GM19372 (cell line): ENCODE results near the gene ASF1A.

Source experiments
- ATAC-seq: cut with Tn5 transposase; IDR thresholded peaks from one replicate; pipeline ENCODE4 v1.9.1; 2021; ENCODE audit warnings: mild to moderate bottlenecking, low read depth, moderate library complexity; ENCODE audit not compliant: unreplicated experiment

ASF1A gene

DNA sequence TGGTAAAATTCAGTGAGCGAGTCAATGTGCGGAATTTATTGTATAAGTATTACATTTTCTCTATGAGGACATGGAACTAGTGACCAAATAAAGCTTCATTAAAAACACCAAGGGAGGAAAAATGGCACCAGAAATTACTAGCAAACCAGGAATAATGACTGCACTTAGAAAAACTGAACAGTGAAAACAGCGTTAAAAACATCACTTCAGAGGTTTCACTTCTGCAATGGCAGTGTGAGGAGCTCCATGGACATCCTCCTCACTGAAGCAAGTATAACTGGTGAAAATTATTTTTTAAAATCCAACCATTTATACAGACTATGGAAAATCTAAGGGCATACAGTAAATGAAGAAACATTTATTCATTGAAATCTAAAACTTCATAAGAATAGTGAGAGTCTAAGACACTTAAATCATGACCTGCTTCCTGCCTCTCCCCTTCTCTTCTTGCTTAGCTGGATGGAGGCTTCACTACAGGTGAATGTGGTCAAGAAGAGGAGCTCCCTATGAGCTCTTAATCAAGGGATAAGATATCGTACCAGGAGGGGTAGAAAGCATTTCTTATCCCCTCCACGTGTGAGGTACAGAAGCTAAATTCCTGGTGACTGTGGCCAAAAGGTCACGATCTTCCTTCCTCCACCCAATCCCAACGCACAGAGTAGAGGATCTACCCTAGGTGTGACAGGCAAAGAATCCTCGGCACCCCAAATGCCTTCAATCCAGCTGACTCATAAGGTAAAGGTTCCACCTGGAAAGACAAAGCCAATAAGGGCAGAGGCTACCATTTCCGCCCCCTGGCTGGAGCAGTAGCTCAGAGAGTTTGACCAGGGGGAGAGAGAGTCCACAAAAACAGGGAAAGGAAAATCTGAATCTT lies 12.3 kb upstream of the ASF1A start:
- ATAC-seq = peak; percentile 83

GRCh38 chr6:118882314-118882905 lies 11.5 kb upstream of the ASF1A start:
- no peak for ATAC-seq

DNA sequence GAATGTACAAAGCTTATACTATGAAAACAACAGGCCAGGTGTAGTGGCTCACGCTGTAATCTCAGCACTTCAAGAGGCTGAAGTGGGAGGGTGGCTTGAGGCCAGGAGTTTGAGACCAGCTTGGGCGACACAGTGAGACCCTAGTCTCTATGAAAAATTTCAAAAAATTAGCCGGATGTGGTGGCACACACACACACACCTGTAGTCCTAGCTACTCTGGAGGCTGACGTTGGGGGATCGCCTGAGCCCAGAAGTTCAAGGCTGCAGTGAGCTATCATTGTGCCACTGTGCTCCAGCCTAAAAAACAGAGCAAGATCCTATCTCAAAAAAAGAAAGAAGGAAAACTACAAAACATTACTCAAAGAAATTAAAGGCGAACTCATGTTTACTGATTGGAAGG lies 7.3 kb upstream of the ASF1A start:
- ATAC-seq = no peak

DNA sequence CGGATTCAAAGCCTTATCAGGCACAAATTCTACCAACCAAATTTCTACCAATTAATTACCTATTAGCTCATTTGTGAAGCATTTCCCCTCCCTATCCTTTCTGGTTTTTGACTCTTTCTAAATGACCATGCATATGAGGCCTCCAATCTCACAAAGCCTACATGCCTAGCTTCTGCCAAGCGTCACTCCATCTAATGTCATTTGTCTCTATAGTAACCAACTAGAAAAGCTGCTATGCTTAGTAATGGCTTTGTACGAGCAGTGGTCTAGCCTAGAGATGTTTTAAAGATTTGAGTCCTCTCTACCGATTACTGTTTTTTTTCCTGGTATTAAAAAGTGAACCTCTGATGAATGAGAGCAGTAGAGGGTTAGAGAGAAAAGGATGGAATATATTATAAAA lies 4.8 kb upstream of the ASF1A start:
- ATAC-seq = no peak

DNA sequence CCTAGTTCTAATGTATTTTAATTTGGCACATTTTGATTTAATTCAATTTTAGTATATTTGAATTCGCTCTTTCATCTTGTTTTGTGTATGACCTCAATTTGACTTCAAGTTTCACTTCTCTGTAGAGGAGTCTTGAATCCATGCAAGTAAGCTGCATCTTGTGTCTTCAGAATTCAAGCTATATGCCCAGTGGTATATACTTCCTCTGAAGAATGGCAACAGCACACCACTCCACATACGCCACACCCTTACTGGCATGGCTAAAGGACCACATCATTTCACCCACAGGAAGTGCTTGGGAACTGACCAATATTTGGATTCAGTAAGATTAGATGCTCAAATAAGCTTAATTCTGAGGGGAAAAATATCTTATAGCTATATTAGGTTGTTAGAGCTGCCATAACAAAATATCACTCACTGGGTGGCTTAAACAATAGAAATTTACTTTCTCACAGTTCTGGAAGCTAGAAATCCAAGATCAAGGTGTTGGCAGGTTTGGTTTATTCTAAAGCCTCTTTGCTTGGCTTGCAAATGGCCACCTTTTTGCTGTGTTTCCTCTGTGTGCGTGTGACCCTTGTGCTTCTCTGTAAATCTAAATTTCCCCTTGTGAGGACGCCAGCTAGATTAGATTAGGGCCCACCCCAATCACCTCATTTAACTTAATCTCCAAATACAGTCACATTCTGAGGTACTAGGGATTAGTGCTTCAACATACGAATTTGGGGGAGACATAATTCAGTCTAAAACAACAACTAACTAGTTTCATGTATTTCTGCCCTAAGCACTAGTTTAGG lies 2.8 kb upstream of the ASF1A start:
- no peak for ATAC-seq

- no peak for ATAC-seq
These were observed 1.5 kb upstream of the ASF1A start for GRCh38 chr6:118892355-118892991.

GRCh38 chr6:118893064-118893806 lies 717 bp upstream of the ASF1A start:
- ATAC-seq = peak; percentile 14

DNA sequence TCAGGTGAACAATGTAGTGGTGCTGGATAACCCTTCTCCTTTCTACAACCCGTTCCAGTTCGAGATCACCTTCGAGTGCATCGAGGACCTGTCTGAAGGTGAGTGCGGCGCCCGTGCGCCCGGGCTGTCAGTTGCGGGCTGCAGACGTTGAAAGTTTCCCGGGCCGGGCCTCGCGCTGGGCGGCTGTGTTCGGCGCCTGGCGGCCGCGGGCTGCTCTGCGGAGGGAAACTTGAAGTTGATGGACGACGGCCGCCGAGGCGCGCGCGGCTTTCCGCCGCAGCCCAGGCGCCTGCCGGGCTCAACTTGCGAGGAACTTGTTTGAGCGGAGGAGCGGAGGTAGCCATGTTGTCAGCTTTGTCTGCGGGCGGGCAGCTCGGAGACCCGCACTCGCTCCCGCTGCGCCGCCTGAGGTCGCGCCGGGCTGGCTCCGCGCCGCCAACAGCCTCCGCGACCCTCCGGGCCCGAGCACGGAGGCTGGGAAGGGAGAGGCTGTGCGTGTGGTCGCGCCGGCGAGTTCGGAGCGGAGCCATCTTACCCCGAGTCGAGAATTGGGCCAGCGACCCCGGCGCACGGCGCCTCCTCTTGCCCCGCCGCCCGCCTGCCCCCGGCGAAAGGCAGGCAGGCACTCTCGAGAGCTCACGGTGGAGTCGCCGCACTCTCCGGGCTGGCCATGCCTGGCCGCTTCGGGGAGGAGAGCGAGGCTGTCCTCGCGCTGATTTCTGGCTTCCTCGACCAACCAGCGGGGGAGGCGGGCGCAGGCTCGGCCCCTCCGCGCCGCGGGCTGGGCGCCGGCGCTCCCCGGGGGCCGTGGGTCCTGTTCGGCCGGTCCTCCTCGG lies 691 bp downstream of the ASF1A start:
- ATAC-seq = peak; percentile 34

DNA sequence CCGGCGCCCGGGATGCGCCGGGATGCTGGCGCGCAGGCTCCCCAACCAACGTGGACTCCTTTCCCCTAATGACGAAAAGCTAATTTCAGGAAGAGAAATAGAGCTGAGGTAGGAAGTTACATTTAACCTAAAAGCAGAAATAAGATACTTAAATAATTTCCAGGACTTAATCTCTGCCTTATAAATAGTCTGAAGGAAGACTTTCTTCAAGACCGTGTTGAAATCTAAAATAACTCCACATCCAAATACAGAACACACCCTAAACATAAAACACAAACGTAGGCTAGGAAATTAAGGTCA lies 1.3 kb downstream of the ASF1A start:
- ATAC-seq = no peak

GRCh38 chr6:118895859-118896258 lies 1.9 kb downstream of the ASF1A start:
- ATAC-seq = no peak

DNA sequence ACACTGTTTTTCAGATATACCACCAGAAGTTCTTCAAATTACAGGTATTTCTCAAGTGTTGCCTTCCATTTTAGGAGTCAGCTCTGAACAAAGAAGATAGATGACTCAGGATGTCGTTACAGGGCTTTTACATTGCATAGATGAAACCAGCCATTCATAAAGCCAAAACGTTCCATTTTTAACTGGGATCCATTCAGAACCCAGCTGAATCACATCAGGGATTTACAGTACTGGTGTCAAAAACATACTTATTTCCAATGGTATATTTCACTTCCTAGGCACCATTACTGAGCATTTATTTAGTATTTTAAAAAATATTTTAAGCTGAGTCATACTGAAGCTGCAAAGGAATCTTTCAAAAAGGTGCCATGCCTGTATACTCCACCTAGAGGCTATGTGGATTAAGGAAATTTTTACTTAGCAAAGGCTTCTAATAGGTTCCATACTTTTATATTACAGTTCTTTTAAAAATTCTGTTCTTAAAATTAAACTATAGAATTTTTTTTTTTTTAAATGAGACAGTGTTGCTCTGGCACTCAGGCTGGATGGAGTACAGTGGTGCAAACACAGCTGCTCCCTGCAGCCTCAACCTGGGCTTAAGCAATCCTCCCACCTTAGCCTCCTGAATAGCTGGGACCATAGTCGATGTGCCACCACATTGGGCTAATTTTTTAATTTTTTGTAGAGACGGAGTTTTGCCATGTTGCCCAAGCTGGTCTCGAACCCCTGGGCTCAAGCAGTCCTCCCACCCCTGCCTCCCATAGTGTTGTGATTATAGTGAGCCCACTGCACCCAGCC lies 2.6 kb downstream of the ASF1A start:
- no peak for ATAC-seq

DNA sequence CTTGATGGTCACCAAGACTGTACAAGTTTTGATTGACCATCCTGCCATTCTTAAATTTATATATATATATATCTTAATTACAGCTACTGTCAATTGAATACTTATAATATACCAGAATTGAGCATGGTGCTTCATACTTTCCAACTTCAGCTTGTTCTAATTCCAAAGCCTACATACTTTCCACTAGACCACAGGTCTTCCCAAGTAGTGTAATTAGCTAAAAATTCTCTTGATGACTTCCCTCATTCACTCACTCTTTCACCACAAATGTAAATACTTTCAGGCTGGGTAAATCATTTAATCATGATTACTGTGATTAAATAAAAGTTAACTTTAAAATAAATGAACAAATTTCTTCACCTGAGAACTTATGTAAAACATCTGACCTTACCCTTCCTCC lies 3.4 kb downstream of the ASF1A start:
- no peak for ATAC-seq

GRCh38 chr6:118899948-118900347 lies 6.0 kb downstream of the ASF1A start:
- no peak for ATAC-seq

DNA sequence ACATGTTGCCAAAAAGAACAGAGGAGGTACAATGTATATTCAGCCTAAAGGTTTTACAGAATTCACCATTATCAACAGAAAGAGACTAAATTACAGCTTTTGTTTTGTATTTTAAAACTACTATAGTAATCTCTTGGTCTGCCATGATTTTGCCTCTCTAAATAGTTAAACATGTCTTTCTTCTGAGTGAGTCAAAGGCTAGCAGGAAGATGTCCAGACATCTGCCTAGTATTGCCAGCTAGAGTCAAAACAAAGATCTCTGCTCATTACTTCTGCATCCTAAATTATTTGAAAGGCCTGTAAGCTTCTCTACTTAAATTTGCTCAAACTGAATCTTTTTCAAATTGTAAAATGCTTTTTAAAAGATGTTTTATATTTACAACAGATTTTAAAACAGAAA lies 8.8 kb downstream of the ASF1A start:
- no peak for ATAC-seq

GRCh38 chr6:118903138-118903537 lies 9.2 kb downstream of the ASF1A start:
- ATAC-seq = no peak

GRCh38 chr6:118903691-118904090 lies 9.7 kb downstream of the ASF1A start:
- no peak for ATAC-seq

GRCh38 chr6:118905084-118905483 lies 11.1 kb downstream of the ASF1A start:
- ATAC-seq = no peak

DNA sequence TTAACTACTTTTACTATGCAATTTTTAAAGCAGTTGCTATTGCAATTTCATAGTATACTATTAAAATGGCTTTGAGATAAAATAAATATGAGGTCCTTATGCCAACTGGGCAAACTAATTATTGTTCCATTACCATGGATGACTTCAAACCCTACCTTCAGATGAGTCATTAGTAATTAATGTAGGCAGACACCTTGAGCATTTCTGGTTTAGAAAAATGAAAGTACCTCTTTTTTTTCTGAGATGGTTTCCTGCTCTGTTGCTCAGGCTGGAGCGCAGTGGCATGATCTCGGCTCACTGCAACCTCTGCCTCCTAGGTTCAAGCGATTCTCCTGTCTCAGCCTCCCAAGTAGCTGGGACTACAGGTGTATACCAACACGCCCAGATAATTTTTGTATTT lies 11.9 kb downstream of the ASF1A start:
- ATAC-seq = no peak

DNA sequence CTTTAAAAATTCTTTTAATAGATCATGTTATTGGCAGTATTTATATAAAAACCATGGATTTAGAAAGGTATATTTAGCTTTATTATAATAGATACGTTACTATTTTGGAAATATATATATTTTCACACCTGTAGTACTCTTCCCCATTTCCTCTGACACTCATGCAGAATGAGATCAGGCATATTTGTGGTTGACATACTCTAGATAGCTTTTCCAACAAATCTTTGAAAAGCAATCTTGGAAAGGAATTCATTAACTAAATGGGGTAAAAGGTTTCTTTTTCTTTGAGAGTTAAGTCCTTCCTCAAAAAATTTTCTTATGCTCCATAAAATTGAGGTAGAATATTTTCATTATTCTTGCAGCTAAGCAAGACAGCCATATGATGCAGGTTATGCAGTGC lies 14.5 kb downstream of the ASF1A start:
- ATAC-seq = no peak
